ENCODE results near the gene PPP2CA. TPM values are rescaled to one million over a fixed set of nuclear protein-coding genes. Genes with fewer than 3 reads are reported as not detected.

Gene PPP2CA
- total and polyA plus RNA-seq, 10 of the 15 experiments (the other 5 are each of a cell fraction or from before 2014, with no cell fraction given) = 18.6 to 385 (median 134) TPM

GRCh38 chr5:134176511-134177368 lies 49.1 kb downstream of the PPP2CA start, which contains the start of gene SKP1 (continued):
- no peak for TF ChIP-seq ZBTB40 (IDR thresholded peaks at IDR 0.05; ENCODE audit: borderline replicate concordance)
- no peak for TF ChIP-seq BCLAF1 (IDR thresholded peaks at IDR 0.05)
- no peak for TF ChIP-seq SMC3 (IDR thresholded peaks at IDR 0.05; ENCODE audit: borderline replicate concordance, low read length)
- no peak for TF ChIP-seq RELA (IDR thresholded peaks at IDR 0.05; ENCODE audit: borderline replicate concordance, partially characterized antibody)
- no peak for TF ChIP-seq RAD21 (IDR thresholded peaks at IDR 0.05; ENCODE audit: insufficient read depth, low read depth, low read length)
- TF ChIP-seq ATF2 (IDR thresholded peaks at IDR 0.05; ENCODE audit: low read length) = no peak
- no peak for TF ChIP-seq KAT2A (conservative IDR thresholded peaks at IDR 0.05; ENCODE audit: control insufficient read depth, low read depth, low read length)
- no peak for TF ChIP-seq KDM1A (IDR thresholded peaks at IDR 0.05; ENCODE audit: borderline replicate concordance)
- TF ChIP-seq SIX5 (IDR thresholded peaks at IDR 0.05; ENCODE audit: low read depth, low read length, severe bottlenecking) = no peak
- TF ChIP-seq SKIL (IDR thresholded peaks at IDR 0.05; ENCODE audit: low read depth, poor library complexity, severe bottlenecking) = no peak
- no peak for TF ChIP-seq PRDM15 (CRISPR knock-in tag; IDR thresholded peaks at IDR 0.05)
- TF ChIP-seq MEF2A (IDR thresholded peaks at IDR 0.05; ENCODE audit: insufficient read depth, low read depth, low read length) = no peak

Measured in GM12878 (cell line).